Activated naive CD4-positive, alpha-beta T cell treated with anti-CD3 and anti-CD28 coated beads, Interleukin-2, amount 50 U/mL, for 16 hours (primary cell): ENCODE data around the gene IER3IP1.
A peak's percentile ranks its signal among the peaks of the same experiment; 100 is the strongest.

Source experiments
- DNase-seq: peaks from one replicate; pipeline ENCODE4 v3.0.0-alpha.2; 2020

The IER3IP1 gene

DNA sequence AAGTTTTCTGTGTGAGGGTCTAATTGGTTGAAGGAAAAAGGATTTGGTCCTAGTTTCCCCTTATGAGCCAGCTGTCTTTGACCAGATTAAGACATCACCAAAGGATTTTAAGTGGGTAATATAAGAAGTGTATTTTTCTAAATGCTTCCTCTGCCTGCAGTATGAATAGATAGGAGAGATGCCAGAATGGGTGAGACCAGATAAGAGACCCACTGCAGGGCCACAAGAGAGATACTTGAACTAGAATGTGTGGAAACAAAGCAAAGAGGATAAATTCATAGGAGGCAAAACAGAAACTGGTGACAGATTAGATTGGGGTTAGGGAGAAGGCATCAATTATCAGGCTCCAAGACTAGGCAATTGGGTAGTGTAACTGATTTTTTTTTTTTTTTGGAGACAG is 24.7 kb downstream of the IER3IP1 start:
- DNase-seq, result no peak

GRCh38 chr18:47150824-47151366 is 25.3 kb downstream of the IER3IP1 start:
- DNase-seq, result no peak

- peak; percentile 79 for DNase-seq
Measured at GRCh38 chr18:47150029-47150823, 25.9 kb downstream of the IER3IP1 start, which contains the start of gene HDHD2. HDHD2 (minus strand) TSS chr18:47150500; CDS start chr18:47136439, 14,061 bp downstream.

DNA sequence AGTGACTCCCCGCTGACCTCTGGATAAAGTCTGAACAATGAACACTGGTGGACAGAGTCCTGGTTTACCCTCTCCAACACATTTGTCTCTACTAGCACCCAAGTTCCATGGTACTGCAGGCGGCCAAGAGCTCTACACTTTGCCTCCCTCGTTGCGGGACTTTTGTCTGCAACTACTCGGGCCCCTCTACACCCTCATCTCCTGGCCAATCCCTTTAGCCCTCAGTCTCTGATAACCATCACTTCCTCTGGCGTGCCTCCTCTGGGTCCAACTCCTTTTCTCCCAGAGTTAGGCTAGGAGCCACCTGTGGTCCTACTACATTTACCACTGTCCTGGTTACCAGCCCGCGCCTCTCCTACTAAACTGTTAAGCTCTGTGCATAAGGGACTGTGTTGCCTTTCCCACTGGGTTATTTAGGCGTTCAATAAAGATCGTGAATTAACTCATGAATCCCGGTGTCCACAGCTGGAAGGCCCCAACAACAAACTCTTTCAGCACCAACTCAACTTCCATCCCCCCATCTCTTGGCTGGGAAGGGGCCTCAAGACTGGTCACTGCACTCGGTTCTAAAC is 26.6 kb downstream of the IER3IP1 start:
- DNase-seq, result no peak

DNA sequence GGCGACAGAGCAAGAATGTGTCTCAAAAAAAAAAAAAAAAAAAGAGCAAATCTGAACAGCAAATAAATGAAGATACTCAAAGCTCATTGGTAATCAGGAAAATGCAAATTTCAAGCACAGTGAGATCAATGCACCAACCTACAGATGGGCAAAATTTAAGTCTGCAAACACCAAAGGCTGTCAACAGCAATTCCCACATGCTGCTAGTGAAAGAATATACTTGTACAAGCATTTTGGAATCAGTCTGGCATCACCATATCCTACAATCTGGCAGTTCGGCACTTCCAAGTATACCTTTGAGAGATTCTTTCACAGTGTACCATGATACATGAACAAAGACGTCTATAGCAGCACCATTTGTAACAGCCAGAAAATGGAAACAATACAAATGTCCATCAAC is 30.0 kb downstream of the IER3IP1 start:
- no peak for DNase-seq

GRCh38 chr18:47143899-47144485 is 32.2 kb downstream of the IER3IP1 start:
- no peak for DNase-seq

- DNase-seq, result no peak
Measured at GRCh38 chr18:47143153-47143552, 33.0 kb downstream of the IER3IP1 start.

- DNase-seq, result no peak
Measured at GRCh38 chr18:47141289-47141688, 34.9 kb downstream of the IER3IP1 start.

- DNase-seq, result no peak
Measured at GRCh38 chr18:47121146-47121545, 55.0 kb downstream of the IER3IP1 start.

GRCh38 chr18:47120428-47120827 is 55.7 kb downstream of the IER3IP1 start:
- DNase-seq, result no peak

GRCh38 chr18:47118981-47119380 is 57.2 kb downstream of the IER3IP1 start:
- no peak for DNase-seq

- DNase-seq, result no peak
Measured at GRCh38 chr18:47115205-47115604, 61.0 kb downstream of the IER3IP1 start.

DNA sequence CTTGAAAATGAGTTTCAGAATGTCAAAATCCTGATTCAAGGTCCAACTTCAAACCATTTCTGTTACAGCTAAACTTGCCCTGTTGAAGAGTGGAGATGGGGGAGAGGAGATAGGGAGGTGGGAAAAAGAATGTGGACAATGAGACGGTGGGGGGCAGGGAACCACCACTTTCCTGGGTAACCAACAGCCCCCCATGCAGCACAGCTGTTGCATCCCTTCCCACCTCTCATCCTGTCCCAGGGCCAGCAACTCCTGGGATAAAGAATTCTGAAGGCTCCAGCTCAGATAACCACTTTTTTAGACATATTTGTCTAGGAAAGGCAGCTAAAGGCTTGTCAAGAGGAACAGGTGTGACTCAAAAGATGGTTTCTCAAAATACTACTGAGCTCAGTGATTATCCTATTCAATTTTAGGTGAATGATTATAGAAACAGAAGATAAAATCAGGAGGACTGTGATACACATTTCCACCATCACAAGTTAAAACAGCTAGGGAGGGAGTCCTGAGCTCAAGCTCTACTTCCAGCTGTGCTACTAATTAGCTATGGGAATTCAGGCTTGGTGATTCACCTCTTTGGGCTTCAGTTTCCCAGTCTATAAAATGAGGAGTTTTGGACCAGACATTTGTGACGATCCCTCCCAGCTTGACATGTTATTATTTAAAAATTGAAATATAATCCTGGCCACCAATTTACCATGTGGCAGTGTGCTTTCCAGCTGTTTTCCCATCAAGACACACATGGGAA is 62.2 kb downstream of the IER3IP1 start:
- no peak for DNase-seq

DNA sequence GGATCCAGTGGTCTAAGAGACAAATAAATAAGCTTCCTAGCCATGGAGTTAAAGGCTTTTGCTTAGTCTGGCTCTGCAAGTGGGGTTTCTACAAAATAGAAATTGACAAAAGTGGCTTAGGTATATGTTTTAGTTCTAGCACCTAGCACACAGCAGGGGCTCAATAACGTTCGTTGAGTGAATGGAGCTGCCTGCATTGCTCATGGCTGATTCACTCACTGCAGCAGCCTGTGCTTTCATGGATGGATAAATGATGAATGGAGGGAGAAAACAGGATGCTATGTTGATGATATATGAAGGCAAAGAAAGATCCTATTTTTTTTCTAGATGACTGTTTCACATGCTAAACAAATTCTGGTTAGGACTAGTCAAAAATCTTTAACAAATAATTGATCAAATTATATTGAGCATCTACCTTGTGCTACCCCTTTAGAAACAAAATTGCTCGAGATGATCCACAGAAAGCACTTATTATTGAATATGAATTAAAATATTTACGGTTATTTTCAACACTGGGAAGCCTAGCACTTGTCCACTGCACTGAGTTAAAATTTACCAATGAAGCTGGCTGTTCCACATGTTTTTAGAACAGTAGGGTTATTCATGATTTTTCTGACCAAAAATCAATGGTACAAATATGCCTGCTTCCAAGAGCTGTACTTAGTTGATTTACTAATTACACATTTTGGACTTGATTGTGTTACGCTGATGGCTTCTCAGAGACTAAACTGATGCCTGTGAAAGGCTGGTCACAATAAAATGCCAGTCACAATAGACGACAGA is 65.5 kb downstream of the IER3IP1 start:
- DNase-seq, result no peak

GRCh38 chr18:47109720-47110119 is 66.4 kb downstream of the IER3IP1 start:
- no peak for DNase-seq

GRCh38 chr18:47108998-47109405 is 67.2 kb downstream of the IER3IP1 start:
- DNase-seq, result no peak

- DNase-seq, result no peak
Measured at GRCh38 chr18:47108373-47108772, 67.8 kb downstream of the IER3IP1 start.
